LNCAP (cell line): ENCODE data around the gene CLEC19A.

ENCODE experiments used
- CTCF ChIP-seq: fragments of 450-650 bp; IDR thresholded peaks from 2 replicates; pipeline ENCODE4 v1.5.1; 2017; ENCODE audit warnings: mild to moderate bottlenecking

CLEC19A gene

GRCh38 chr16:19285431-19285830, at the start of gene CLEC19A:
TSS of gene CLEC19A (plus strand) at chr16:19285731. CDS start at chr16:19285852, 121 bp downstream.
- no peak for TF ChIP-seq CTCF

- TF ChIP-seq CTCF, result no peak
These were observed 49.6 kb upstream of the CLEC19A start for GRCh38 chr16:19235886-19236285.

GRCh38 chr16:19236561-19237209, 48.8 kb upstream of the CLEC19A start:
- TF ChIP-seq CTCF, result no peak

GRCh38 chr16:19238406-19238805, 47.1 kb upstream of the CLEC19A start:
- TF ChIP-seq CTCF, result no peak

GRCh38 chr16:19239511-19240155, 45.9 kb upstream of the CLEC19A start:
- no peak for TF ChIP-seq CTCF

GRCh38 chr16:19240494-19240893, 45.0 kb upstream of the CLEC19A start:
- no peak for TF ChIP-seq CTCF

- no peak for TF ChIP-seq CTCF
These were observed 44.0 kb upstream of the CLEC19A start for GRCh38 chr16:19241512-19241911.
